Vagina (tissue), 2 donors: ENCODE measurements around the gene CFHR1. TPM values are rescaled to one million over a fixed set of nuclear protein-coding genes. Genes with fewer than 3 reads are reported as not detected.

Experiments
- DNase-seq, 2 donors: peaks; one replicate each; pipeline ENCODE4 v3.0.0-alpha.2; 2017; ENCODE audit errors: extremely low spot score in 2 of 2
- H3K27ac ChIP-seq: fragments of 200-600 bp; sonication (generic); one replicate; pipeline ENCODE4 v1.5.1; 2019
- H3K27me3 ChIP-seq: fragments of 200-600 bp; sonication (generic); one replicate; pipeline ENCODE4 v1.5.1; 2019
- H3K36me3 ChIP-seq, 2 donors: fragments of 200-600 bp; sonication (generic); one replicate each; pipeline ENCODE4 v1.5.1; 2017 to 2019
- H3K4me1 ChIP-seq: fragments of 200-600 bp; sonication (generic); one replicate; pipeline ENCODE4 v1.5.1; 2019
- H3K4me3 ChIP-seq, 2 donors: fragments of 200-600 bp; sonication (generic); 1 replicate in 1 of 2; 2 replicates in 1 of 2; pipeline ENCODE4 v1.5.1; 2016 to 2019
- H3K9me3 ChIP-seq: fragments of 200-600 bp; sonication (generic); one replicate; pipeline ENCODE4 v1.5.1; 2019
- CTCF ChIP-seq, 3 experiments: fragments of 450-650 bp in 2 of 3; fragments of 200-600 bp in 1 of 3; sonication (generic) in 1 of 3; IDR thresholded peaks; one replicate each; pipeline ENCODE4 v1.5.1; 2017 to 2019; ENCODE audit warnings: antibody characterized with exemption in 3 of 3, mild to moderate bottlenecking in 2 of 3, moderate library complexity in 2 of 3
- POLR2A ChIP-seq, 2 donors: fragments of 450-650 bp; IDR thresholded peaks; one replicate each; pipeline ENCODE4 v1.6.1; 2017; ENCODE audit warnings: antibody characterized with exemption in 2 of 2, mild to moderate bottlenecking in 2 of 2, moderate library complexity in 2 of 2
- POLR2AphosphoS5 ChIP-seq, 2 donors: sonication (generic); formaldehyde crosslinking; IDR thresholded peaks; one replicate each; pipeline ENCODE4 v1.9.0; 2017; ENCODE audit warnings: antibody characterized with exemption in 2 of 2, mild to moderate bottlenecking in 2 of 2, low read depth in 1 of 2; ENCODE audit not compliant: insufficient read depth in 1 of 2
- intact Hi-C: fragments of 100-400 bp; cut with DNase I; formaldehyde crosslinking; loops from one replicate; pipeline ENCODE4 v1.15.1; 2023
- total RNA-seq: library from RNA; depleted of rRNA; stranded (reverse); fragments of >200 nt; gene quantifications from one replicate; pipeline ENCODE4 v1.2.3, GENCODE V29; 2016

Gene CFHR1
- total RNA-seq, 1 donor from 2014 or later = not detected

- DNase-seq = no peak
- no peaks in the 10 kb centered on the region for H3K9me3 ChIP-seq
- H3K4me3 ChIP-seq = no peak overlapping the region
- H3K27me3 ChIP-seq = no peaks in the 10 kb centered on the region
- TF ChIP-seq CTCF (IDR thresholded peaks at IDR 0.05) = no peak
- no peak for TF ChIP-seq POLR2A (IDR thresholded peaks at IDR 0.05)
- TF ChIP-seq POLR2AphosphoS5 (IDR thresholded peaks at IDR 0.05; ENCODE audit: insufficient read depth in 1 of 2, low read depth in 1 of 2) = no peak
- intact Hi-C loops = no loop called here
- no peak overlapping the region for H3K27ac ChIP-seq
- H3K36me3 ChIP-seq = no peaks in the 10 kb centered on the region
- no peaks in the 10 kb centered on the region for H3K4me1 ChIP-seq
These were observed 36.5 kb downstream of the CFHR1 start for GRCh38 chr1:196856053-196856452.

GRCh38 chr1:196857188-196857587, 37.7 kb downstream of the CFHR1 start:
- Histone ChIP-seq H3K27me3 (no peaks in the 10 kb centered on the region), H3K4me1 (no peaks in the 10 kb centered on the region), H3K4me3 (no peak overlapping the region), H3K27ac (no peak overlapping the region), H3K36me3 (no peaks in the 10 kb centered on the region), H3K9me3 (no peaks in the 10 kb centered on the region)
- no peak for TF ChIP-seq POLR2AphosphoS5 (IDR thresholded peaks at IDR 0.05; ENCODE audit: insufficient read depth in 1 of 2, low read depth in 1 of 2)
- no peak for TF ChIP-seq CTCF (IDR thresholded peaks at IDR 0.05)
- no peak for TF ChIP-seq POLR2A (IDR thresholded peaks at IDR 0.05)
- intact Hi-C loops = no loop called here
- no peak for DNase-seq

- no peak for DNase-seq
- H3K36me3 ChIP-seq = no peaks in the 10 kb centered on the region
- no peak overlapping the region for H3K4me3 ChIP-seq
- H3K27ac ChIP-seq = no peak overlapping the region
- intact Hi-C loops = no loop called here
- no peaks in the 10 kb centered on the region for H3K4me1 ChIP-seq
- H3K9me3 ChIP-seq = no peaks in the 10 kb centered on the region
- no peaks in the 10 kb centered on the region for H3K27me3 ChIP-seq
- no peak for TF ChIP-seq POLR2AphosphoS5 (IDR thresholded peaks at IDR 0.05; ENCODE audit: insufficient read depth in 1 of 2, low read depth in 1 of 2)
- TF ChIP-seq CTCF (IDR thresholded peaks at IDR 0.05) = no peak
- TF ChIP-seq POLR2A (IDR thresholded peaks at IDR 0.05) = no peak
These were observed 39.3 kb downstream of the CFHR1 start for GRCh38 chr1:196858811-196859210.

- TF ChIP-seq POLR2AphosphoS5 (IDR thresholded peaks at IDR 0.05; ENCODE audit: insufficient read depth in 1 of 2, low read depth in 1 of 2) = no peak
- TF ChIP-seq POLR2A (IDR thresholded peaks at IDR 0.05) = no peak
- TF ChIP-seq CTCF (IDR thresholded peaks at IDR 0.05) = no peak
These were observed 40.9 kb downstream of the CFHR1 start for GRCh38 chr1:196860323-196860884.

GRCh38 chr1:196861429-196861828, 41.9 kb downstream of the CFHR1 start:
- Histone ChIP-seq H3K4me3 (no peak overlapping the region), H3K9me3 (no peaks in the 10 kb centered on the region), H3K4me1 (no peaks in the 10 kb centered on the region), H3K36me3 (no peaks in the 10 kb centered on the region), H3K27me3 (no peaks in the 10 kb centered on the region), H3K27ac (no peak overlapping the region)
- intact Hi-C loops = no loop called here
- TF ChIP-seq POLR2A (IDR thresholded peaks at IDR 0.05) (no peak), CTCF (IDR thresholded peaks at IDR 0.05) (no peak), POLR2AphosphoS5 (IDR thresholded peaks at IDR 0.05; ENCODE audit: insufficient read depth in 1 of 2, low read depth in 1 of 2) (no peak)
- no peak for DNase-seq

More at GRCh38 chr1:196860323-196860884, 40.9 kb downstream of the CFHR1 start:
- intact Hi-C loops = no loop called here
- Histone ChIP-seq H3K27ac (no peak overlapping the region), H3K36me3 (no peaks in the 10 kb centered on the region), H3K27me3 (no peaks in the 10 kb centered on the region), H3K4me1 (no peaks in the 10 kb centered on the region), H3K9me3 (no peaks in the 10 kb centered on the region), H3K4me3 (no peak overlapping the region)
- no peak for DNase-seq
